HEK293 (cell line): ENCODE results near the gene SMURF1.

Experiments used
- CTCF ChIA-PET: fragments of 350-600 bp; formaldehyde crosslinking; extraction: SDS; loops from one replicate; lab custom pipeline; 2021; ENCODE audit warnings: antibody characterized with exemption; lab: Yijun Ruan, JAX
- POLR2A ChIA-PET: fragments of 300-600 bp; formaldehyde crosslinking; extraction: SDS; loops from one replicate; lab custom pipeline; 2020; ENCODE audit warnings: antibody characterized with exemption, inconsistent platforms; lab: Yijun Ruan, JAX
- H3K27ac ChIP-seq: fragments of 200-500 bp; sonication (Bioruptor generic); 2 replicates; pipeline ENCODE4 v1.5.1; 2014; ENCODE audit warnings: low read depth, low read length, control low read depth, inconsistent platforms; ENCODE audit errors: extremely low read depth
- H3K36me3 ChIP-seq, 2 experiments: fragments of 200-500 bp in 1 of 2; sonication (Bioruptor generic) in 1 of 2; 1 replicate in 1 of 2; 2 replicates in 1 of 2; pipeline ENCODE4 v1.5.1; 2014 to 2017; ENCODE audit warnings: inconsistent platforms in 2 of 2, low read length in 2 of 2; ENCODE audit not compliant: control insufficient read depth in 2 of 2, insufficient read depth in 1 of 2
- H3K4me1 ChIP-seq: fragments of 200-500 bp; sonication (Bioruptor generic); 2 replicates; pipeline ENCODE4 v1.5.1; 2014; ENCODE audit warnings: mild to moderate bottlenecking, low read length, inconsistent platforms; ENCODE audit not compliant: control insufficient read depth, insufficient read depth
- H3K4me3 ChIP-seq: 2 replicates; pipeline ENCODE4 v1.5.1; 2011; ENCODE audit warnings: low read depth, mild to moderate bottlenecking, control low read depth, low read length, moderate library complexity
- H3K9me3 ChIP-seq: fragments of 200-500 bp; sonication (Bioruptor generic); 2 replicates; pipeline ENCODE4 v1.5.1; 2014; ENCODE audit warnings: low read depth, low read length, inconsistent platforms; ENCODE audit not compliant: control insufficient read depth, insufficient read depth
- GLIS2 ChIP-seq: fragments of 450-650 bp; formaldehyde crosslinking; IDR thresholded peaks from 2 replicates; pipeline ENCODE4 v1.5.1; 2016; ENCODE audit warnings: missing biosample characterization, missing genetic modification characterization
- HOXC10 ChIP-seq: sonication (generic); formaldehyde crosslinking; IDR thresholded peaks from 2 replicates; pipeline ENCODE4 v1.8.1; 2023; ENCODE audit warnings: mild to moderate bottlenecking, missing genetic modification reagents
- MEIS1 ChIP-seq: sonication (generic); formaldehyde crosslinking; IDR thresholded peaks from 2 replicates; pipeline ENCODE4 v1.8.1; 2022; ENCODE audit warnings: missing genetic modification reagents, mild to moderate bottlenecking, borderline replicate concordance
- OSR2 ChIP-seq: fragments of 450-650 bp; formaldehyde crosslinking; IDR thresholded peaks from 2 replicates; pipeline ENCODE4 v1.5.1; 2016; ENCODE audit warnings: missing biosample characterization, missing genetic modification characterization
- PRDM1 ChIP-seq: fragments of 450-650 bp; formaldehyde crosslinking; IDR thresholded peaks from 2 replicates; pipeline ENCODE4; 2016; ENCODE audit warnings: missing biosample characterization, missing genetic modification characterization
- ZBTB26 ChIP-seq: fragments of 450-650 bp; formaldehyde crosslinking; optimal IDR thresholded peaks from 2 replicates; pipeline ENCODE3; 2016; ENCODE audit warnings: missing biosample characterization, mild to moderate bottlenecking, missing genetic modification characterization
- ZFP37 ChIP-seq: fragments of 450-650 bp; formaldehyde crosslinking; IDR thresholded peaks from 2 replicates; pipeline ENCODE4 v1.5.1; 2016; ENCODE audit warnings: missing biosample characterization, missing genetic modification characterization
- ZFP69B ChIP-seq: fragments of 450-650 bp; formaldehyde crosslinking; IDR thresholded peaks from 2 replicates; pipeline ENCODE4 v1.5.1; 2016; ENCODE audit warnings: missing biosample characterization, missing genetic modification characterization
- ZIC2 ChIP-seq: fragments of 450-650 bp; formaldehyde crosslinking; IDR thresholded peaks from 2 replicates; pipeline ENCODE4 v1.5.1; 2016; ENCODE audit warnings: missing biosample characterization, missing genetic modification characterization
- ZNF140 ChIP-seq: fragments of 450-650 bp; formaldehyde crosslinking; IDR thresholded peaks from 2 replicates; pipeline ENCODE4 v1.5.1; 2016; ENCODE audit warnings: missing biosample characterization, missing genetic modification characterization
- ZNF274 ChIP-seq, 2 experiments: fragments of 200-500 bp in 1 of 2; fragments of 450-650 bp in 1 of 2; sonication (Bioruptor generic) in 1 of 2; formaldehyde crosslinking in 1 of 2; IDR thresholded peaks; 2 replicates each; pipeline versions ENCODE4 v1.5.1 to v1.6.1; 2014 to 2016; ENCODE audit warnings: borderline replicate concordance in 1 of 2, inconsistent platforms in 1 of 2, low read length in 1 of 2, missing biosample characterization in 1 of 2, missing genetic modification characterization in 1 of 2
- ZNF398 ChIP-seq: fragments of 450-650 bp; formaldehyde crosslinking; IDR thresholded peaks from 2 replicates; pipeline ENCODE4 v1.5.1; 2017; ENCODE audit warnings: missing biosample characterization, missing genetic modification characterization
- ZNF473 ChIP-seq: fragments of 450-650 bp; formaldehyde crosslinking; IDR thresholded peaks from 2 replicates; pipeline ENCODE4 v1.5.1; 2017; ENCODE audit warnings: missing biosample characterization, missing genetic modification characterization
- ZNF518A ChIP-seq: fragments of 450-650 bp; formaldehyde crosslinking; conservative IDR thresholded peaks from 2 replicates; pipeline ENCODE4 v1.5.1; 2016; ENCODE audit warnings: low read depth, missing biosample characterization, missing genetic modification characterization
- ZNF701 ChIP-seq: fragments of 450-650 bp; formaldehyde crosslinking; IDR thresholded peaks from 2 replicates; pipeline ENCODE4 v1.5.1; 2016; ENCODE audit warnings: missing biosample characterization, missing genetic modification characterization
- ZNF830 ChIP-seq: fragments of 450-650 bp; IDR thresholded peaks from 2 replicates; pipeline ENCODE4 v1.5.0; 2018; ENCODE audit warnings: missing biosample characterization, missing genetic modification characterization, low read depth, mild to moderate bottlenecking, moderate library complexity
- TF ChIP-seq, protein P1 (sequence below): fragments of 450-650 bp; formaldehyde crosslinking; IDR thresholded peaks from 2 replicates; pipeline ENCODE4 v1.5.1; 2017; ENCODE audit warnings: missing biosample characterization, missing genetic modification characterization
- TF ChIP-seq, protein P2 (sequence below): fragments of 450-650 bp; formaldehyde crosslinking; IDR thresholded peaks from 2 replicates; pipeline ENCODE4 v1.5.1; 2016; ENCODE audit warnings: missing biosample characterization, missing genetic modification characterization

SMURF1 gene

DNA sequence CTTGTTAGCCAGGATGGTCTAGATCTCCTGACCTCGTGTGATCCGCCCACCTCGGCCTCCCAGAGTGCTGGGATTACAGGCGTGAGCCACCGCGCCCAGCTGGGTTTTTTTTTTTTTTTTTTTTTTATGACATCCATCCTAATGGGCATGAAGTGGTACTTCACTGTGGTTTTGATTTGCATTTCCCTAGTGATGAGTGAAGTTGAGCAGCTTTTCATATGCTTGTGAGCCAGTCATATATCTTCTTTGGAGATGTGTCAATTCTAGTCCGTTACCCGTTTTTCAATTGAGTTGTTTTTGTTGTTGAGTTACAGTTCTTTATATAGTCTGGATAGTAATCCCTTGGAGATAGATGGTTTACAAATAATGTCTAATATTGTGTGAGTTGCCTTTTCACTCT, 127.7 kb downstream of the SMURF1 start:
- CTCF ChIA-PET, result interaction anchor here (0.7 to 0.9 kb wide), 2 partner anchors 12 to 313 kb away, joined by 3 to 5 read pairs; no protein-coding TSS in a partner anchor
- H3K27ac ChIP-seq, result no peak overlapping the region
- no peak overlapping the region for H3K4me3 ChIP-seq
- no peaks in the 10 kb centered on the region for H3K9me3 ChIP-seq
- H3K4me1 ChIP-seq, result no peaks in the 10 kb centered on the region
- POLR2A ChIA-PET, result interaction anchor here (0.7 kb wide), 2 partner anchors 32 to 227 kb away, joined by 3 to 6 read pairs; no protein-coding TSS in a partner anchor
- peaks cover 28 to 59% of the 10 kb centered on the region in 2 experiments for H3K36me3 ChIP-seq
- TF ChIP-seq ZFP69B (no peak), ZNF473 (no peak), OSR2 (tag by site-specific recombination) (no peak), ZIC2 (tag by site-specific recombination) (no peak), ZNF830 (no peak), ZNF140 (no peak), ZNF274 (IDR thresholded peaks at IDR 0.05; ENCODE audit: low read length) (no peak), ZNF274 (tag by site-specific recombination; IDR thresholded peaks at IDR 0.05; ENCODE audit: borderline replicate concordance) (no peak), HOXC10 (no peak), ZNF701 (tag by site-specific recombination) (no peak)
- TF ChIP-seq, protein P1, sequence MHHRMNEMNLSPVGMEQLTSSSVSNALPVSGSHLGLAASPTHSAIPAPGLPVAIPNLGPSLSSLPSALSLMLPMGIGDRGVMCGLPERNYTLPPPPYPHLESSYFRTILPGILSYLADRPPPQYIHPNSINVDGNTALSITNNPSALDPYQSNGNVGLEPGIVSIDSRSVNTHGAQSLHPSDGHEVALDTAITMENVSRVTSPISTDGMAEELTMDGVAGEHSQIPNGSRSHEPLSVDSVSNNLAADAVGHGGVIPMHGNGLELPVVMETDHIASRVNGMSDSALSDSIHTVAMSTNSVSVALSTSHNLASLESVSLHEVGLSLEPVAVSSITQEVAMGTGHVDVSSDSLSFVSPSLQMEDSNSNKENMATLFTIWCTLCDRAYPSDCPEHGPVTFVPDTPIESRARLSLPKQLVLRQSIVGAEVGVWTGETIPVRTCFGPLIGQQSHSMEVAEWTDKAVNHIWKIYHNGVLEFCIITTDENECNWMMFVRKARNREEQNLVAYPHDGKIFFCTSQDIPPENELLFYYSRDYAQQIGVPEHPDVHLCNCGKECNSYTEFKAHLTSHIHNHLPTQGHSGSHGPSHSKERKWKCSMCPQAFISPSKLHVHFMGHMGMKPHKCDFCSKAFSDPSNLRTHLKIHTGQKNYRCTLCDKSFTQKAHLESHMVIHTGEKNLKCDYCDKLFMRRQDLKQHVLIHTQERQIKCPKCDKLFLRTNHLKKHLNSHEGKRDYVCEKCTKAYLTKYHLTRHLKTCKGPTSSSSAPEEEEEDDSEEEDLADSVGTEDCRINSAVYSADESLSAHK (tag by site-specific recombination), result no peak
- TF ChIP-seq, protein P2, sequence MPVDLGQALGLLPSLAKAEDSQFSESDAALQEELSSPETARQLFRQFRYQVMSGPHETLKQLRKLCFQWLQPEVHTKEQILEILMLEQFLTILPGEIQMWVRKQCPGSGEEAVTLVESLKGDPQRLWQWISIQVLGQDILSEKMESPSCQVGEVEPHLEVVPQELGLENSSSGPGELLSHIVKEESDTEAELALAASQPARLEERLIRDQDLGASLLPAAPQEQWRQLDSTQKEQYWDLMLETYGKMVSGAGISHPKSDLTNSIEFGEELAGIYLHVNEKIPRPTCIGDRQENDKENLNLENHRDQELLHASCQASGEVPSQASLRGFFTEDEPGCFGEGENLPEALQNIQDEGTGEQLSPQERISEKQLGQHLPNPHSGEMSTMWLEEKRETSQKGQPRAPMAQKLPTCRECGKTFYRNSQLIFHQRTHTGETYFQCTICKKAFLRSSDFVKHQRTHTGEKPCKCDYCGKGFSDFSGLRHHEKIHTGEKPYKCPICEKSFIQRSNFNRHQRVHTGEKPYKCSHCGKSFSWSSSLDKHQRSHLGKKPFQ (tag by site-specific recombination), result no peak

- ChIA-PET POLR2A (no interaction called here), CTCF (interaction anchor here (0.6 to 0.7 kb wide), 2 partner anchors 296 to 652 kb away, joined by 3 read pairs; no protein-coding TSS in a partner anchor)
- H3K4me1 ChIP-seq, result no peaks in the 10 kb centered on the region
- H3K27ac ChIP-seq, result no peak overlapping the region
- peaks cover 22 to 63% of the 10 kb centered on the region in 2 experiments for H3K36me3 ChIP-seq
- H3K9me3 ChIP-seq, result no peaks in the 10 kb centered on the region
- H3K4me3 ChIP-seq, result no peak overlapping the region
- TF ChIP-seq ZFP37 (tag by site-specific recombination) (no peak), ZNF518A (tag by site-specific recombination) (no peak), GLIS2 (tag by site-specific recombination) (no peak), MEIS1 (CRISPR knock-in tag) (no peak), ZNF398 (tag by site-specific recombination) (no peak), PRDM1 (tag by site-specific recombination) (no peak), ZBTB26 (no peak)
Measured at GRCh38 chr7:99014113-99014985, 129.6 kb downstream of the SMURF1 start.
